Upper lobe of right lung (tissue), 1 donor: ENCODE data around the gene PEX26. TPM values are rescaled to one million over a fixed set of nuclear protein-coding genes. Genes with fewer than 3 reads are reported as not detected.

ENCODE experiments used
- ATAC-seq: fragments of 200-7000 bp; cut with Tn5 transposase; one replicate; pipeline ENCODE4 v1.9.1; 2020; ENCODE audit warnings: mild to moderate bottlenecking, moderate library complexity
- DNase-seq: peaks from one replicate; pipeline ENCODE4 v3.0.0-alpha.2; 2020
- H3K27ac ChIP-seq: fragments of 200-600 bp; one replicate; pipeline ENCODE4 v1.8.0; 2022
- H3K27me3 ChIP-seq: fragments of 200-600 bp; one replicate; pipeline ENCODE4 v1.8.0; 2022; ENCODE audit warnings: mild to moderate bottlenecking
- H3K36me3 ChIP-seq: fragments of 200-600 bp; one replicate; pipeline ENCODE4 v1.8.0; 2022
- H3K4me1 ChIP-seq: fragments of 200-600 bp; one replicate; pipeline ENCODE4 v1.8.0; 2022
- H3K4me3 ChIP-seq: fragments of 200-600 bp; one replicate; pipeline ENCODE4 v1.8.0; 2022; ENCODE audit warnings: mild to moderate bottlenecking
- H3K9me3 ChIP-seq: fragments of 200-600 bp; one replicate; pipeline ENCODE4 v1.8.0; 2022
- CTCF ChIP-seq: fragments of 200-600 bp; IDR thresholded peaks from one replicate; pipeline ENCODE4 v1.8.0; 2022; ENCODE audit warnings: antibody characterized with exemption
- intact Hi-C: fragments of 100-400 bp; cut with DNase I; formaldehyde crosslinking; loops from one replicate; pipeline ENCODE4 v1.11.0; 2022
- total RNA-seq: library from RNA; stranded (reverse); fragmentation: NEBNext Ultra II Directional; extraction: Animal tissue kit (Norgen Biotek cat#: 25700); gene quantifications from one replicate; pipeline ENCODE4 v1.2.1, GENCODE V29; 2021
- donor health status: DM: no; HTN: yes; CAD: no; lungs with severe emphysema.

Gene PEX26
- total RNA-seq, 1 donor from 2014 or later, result 35.5 TPM

- intact Hi-C loops, result no loop called here
- H3K27me3 ChIP-seq, result no peaks in the 10 kb centered on the region
- no peaks in the 10 kb centered on the region for H3K36me3 ChIP-seq
- ATAC-seq (no peak), DNase-seq (no peak)
- no peak for TF ChIP-seq CTCF
- peaks cover 10% of the 10 kb centered on the region for H3K4me1 ChIP-seq
- no peak overlapping the region for H3K4me3 ChIP-seq
- H3K9me3 ChIP-seq, result no peaks in the 10 kb centered on the region
- no peak overlapping the region for H3K27ac ChIP-seq
Measured at GRCh38 chr22:18059094-18059417, 18.7 kb upstream of the PEX26 start.

GRCh38 chr22:18059473-18059872 is 18.3 kb upstream of the PEX26 start:
- intact Hi-C loops, result no loop called here
- H3K27ac ChIP-seq, result no peak overlapping the region
- ATAC-seq, result no peak

GRCh38 chr22:18059991-18060390 is 17.8 kb upstream of the PEX26 start:
- DNase-seq (no peak), ATAC-seq (no peak)
- H3K4me3 ChIP-seq, result no peak overlapping the region
- H3K27me3 ChIP-seq, result peaks cover 6% of the 10 kb centered on the region
- no peak overlapping the region for H3K27ac ChIP-seq
- peaks cover 10% of the 10 kb centered on the region for H3K4me1 ChIP-seq
- H3K36me3 ChIP-seq, result no peaks in the 10 kb centered on the region
- no peaks in the 10 kb centered on the region for H3K9me3 ChIP-seq
- intact Hi-C loops, result no loop called here
- no peak for TF ChIP-seq CTCF

More at GRCh38 chr22:18059473-18059872, 18.3 kb upstream of the PEX26 start:
- no peak overlapping the region for H3K4me3 ChIP-seq
- no peaks in the 10 kb centered on the region for H3K36me3 ChIP-seq
- peaks cover 10% of the 10 kb centered on the region for H3K4me1 ChIP-seq
- no peak for TF ChIP-seq CTCF
- DNase-seq, result no peak
- H3K9me3 ChIP-seq, result no peaks in the 10 kb centered on the region
- peaks cover under 1% of the 10 kb centered on the region for H3K27me3 ChIP-seq

GRCh38 chr22:18060646-18061620 is 16.9 kb upstream of the PEX26 start:
- Histone ChIP-seq H3K4me1 (peaks cover 9% of the 10 kb centered on the region), H3K4me3 (no peak overlapping the region), H3K9me3 (no peaks in the 10 kb centered on the region), H3K27ac (no peak overlapping the region), H3K27me3 (peaks cover 16% of the 10 kb centered on the region), H3K36me3 (no peaks in the 10 kb centered on the region)
- intact Hi-C loops, result no loop called here
- ATAC-seq, result peak; percentile 27
- no peak for TF ChIP-seq CTCF
- peak; percentile 45 for DNase-seq

- Histone ChIP-seq H3K27ac (no peak overlapping the region), H3K36me3 (no peaks in the 10 kb centered on the region), H3K4me1 (peaks cover 2% of the 10 kb centered on the region), H3K4me3 (no peak overlapping the region), H3K9me3 (no peaks in the 10 kb centered on the region), H3K27me3 (peaks cover 17% of the 10 kb centered on the region)
- intact Hi-C loops, result no loop called here
- no peak for TF ChIP-seq CTCF
- DNase-seq (peak; percentile 32), ATAC-seq (no peak)
Measured at GRCh38 chr22:18062421-18062820, 15.4 kb upstream of the PEX26 start.
